Stimulated activated CD4-positive, alpha-beta T cell treated with anti-CD3 and anti-CD28 coated beads, TNF-alpha, amount 100 ng/mL, for 24 hours (primary cell): ENCODE results near the gene RNF115.
A peak's percentile ranks its signal among the peaks of the same experiment; 100 is the strongest.
"Not testable (repeated sequence)": the region's sequence is repeated elsewhere in the genome, so short reads cannot be mapped to it uniquely, and the experiment has no call there.

Source experiments
- DNase-seq, 3 experiments: peaks; one replicate each; pipeline ENCODE4 v3.0.0-alpha.2; 2020; ENCODE audit warnings: low read depth in 3 of 3

Gene RNF115

DNA sequence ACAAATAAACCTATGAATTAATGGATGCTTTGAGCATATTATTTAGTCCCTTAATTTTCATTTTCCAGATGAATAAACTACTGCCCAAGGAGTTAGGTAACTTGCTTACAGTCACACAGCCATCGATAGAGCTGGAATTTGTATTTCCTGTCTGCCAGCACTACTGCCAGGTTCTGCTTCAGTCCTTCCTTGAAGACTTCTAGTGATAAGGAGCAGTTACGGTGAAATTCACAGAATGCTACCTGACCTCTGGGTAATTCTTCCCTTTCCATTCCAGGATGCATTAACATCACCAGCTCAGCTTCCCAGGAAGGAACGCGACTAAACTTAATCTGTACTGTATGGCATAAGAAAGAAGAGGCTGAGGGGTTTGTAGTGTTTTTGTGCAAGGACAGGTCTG lies 93.4 kb downstream of the RNF115 start:
- no peak for DNase-seq

GRCh38 chr1:145729666-145730436 lies 94.0 kb downstream of the RNF115 start:
- no peak for DNase-seq

- DNase-seq = no peak
Measured at GRCh38 chr1:145729196-145729595, 94.7 kb downstream of the RNF115 start.

DNA sequence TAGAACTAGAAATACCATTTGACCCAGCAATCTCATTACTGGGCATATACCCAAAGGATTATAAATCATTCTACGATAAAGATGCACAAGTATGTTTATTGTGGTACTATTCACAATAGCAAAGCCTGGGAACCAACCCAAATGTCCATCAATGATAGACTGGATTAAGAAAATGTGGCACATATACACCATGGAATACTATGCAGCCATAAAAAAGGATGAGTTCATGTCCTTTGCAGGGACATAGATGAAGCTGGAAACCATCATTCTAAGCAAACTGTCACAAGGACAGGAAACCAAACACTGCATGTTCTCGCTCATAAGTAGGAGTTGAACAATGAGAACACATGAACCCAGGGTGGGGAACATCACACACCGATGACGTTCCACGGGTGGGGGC lies 97.7 kb downstream of the RNF115 start:
- DNase-seq = not testable (repeated sequence)

GRCh38 chr1:145720878-145721671 lies 102.8 kb downstream of the RNF115 start:
- DNase-seq = peak; percentile 32 to 63 (median 43)

- DNase-seq = no peak
Measured at GRCh38 chr1:145720556-145720877, 103.4 kb downstream of the RNF115 start.

GRCh38 chr1:145719230-145720079 lies 104.4 kb downstream of the RNF115 start, which contains the start of gene CD160:
CD160 (plus strand) TSS chr1:145719499; CDS start chr1:145728328, 8,829 bp downstream.
- no peak for DNase-seq

DNA sequence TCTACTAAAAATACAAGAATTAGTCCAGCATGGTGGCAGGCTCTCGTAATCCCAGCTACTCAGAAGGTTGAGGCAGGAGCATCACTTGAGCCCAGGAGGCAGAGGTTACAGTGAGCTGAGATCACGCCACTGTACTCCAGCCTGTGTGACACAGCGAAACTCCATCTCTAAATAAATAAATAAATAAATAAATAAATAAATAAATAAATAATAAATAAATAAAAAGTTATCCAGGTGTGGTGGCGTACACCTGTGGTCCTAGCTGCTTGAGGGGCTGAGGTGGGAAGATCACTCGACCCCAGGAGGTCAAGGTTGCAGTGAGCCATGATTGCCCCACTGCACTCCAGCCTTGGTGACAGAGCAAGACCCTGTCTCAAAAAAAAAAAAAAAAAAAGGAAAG lies 105.4 kb downstream of the RNF115 start:
- not testable (repeated sequence) for DNase-seq

DNA sequence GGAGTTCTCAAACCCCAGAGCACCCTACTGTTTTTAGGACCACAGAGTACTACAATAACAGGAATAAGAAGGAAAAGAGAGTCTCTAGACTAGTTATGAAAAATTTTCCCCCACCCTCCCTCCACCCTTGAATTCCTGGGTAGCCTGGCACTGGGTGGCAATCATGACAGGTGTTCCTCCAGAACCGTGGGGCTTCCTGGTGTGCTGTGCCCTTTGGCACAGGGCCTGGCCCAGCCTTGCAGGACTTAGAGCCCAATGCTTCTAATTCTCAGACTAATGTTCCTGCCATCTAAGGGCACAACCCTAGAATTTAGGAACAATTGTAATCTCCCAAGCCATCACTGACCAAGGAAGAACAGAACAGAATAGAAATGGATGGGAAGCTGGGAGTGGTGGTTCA lies 106.1 kb downstream of the RNF115 start:
- no peak for DNase-seq

GRCh38 chr1:145716641-145717345 lies 107.1 kb downstream of the RNF115 start:
- no peak for DNase-seq

GRCh38 chr1:145714524-145715111 lies 109.3 kb downstream of the RNF115 start:
- DNase-seq = no peak

- DNase-seq = no peak
Measured at GRCh38 chr1:145711213-145711651, 112.7 kb downstream of the RNF115 start.

GRCh38 chr1:145710291-145711027 lies 113.4 kb downstream of the RNF115 start:
- no peak for DNase-seq

- no peak for DNase-seq
Measured at GRCh38 chr1:145708063-145708462, 115.8 kb downstream of the RNF115 start.

- DNase-seq = no peak
Measured at GRCh38 chr1:145707183-145707867, 116.6 kb downstream of the RNF115 start, which contains the start of gene PDZK1. PDZK1 (minus strand) TSS chr1:145707368; CDS start chr1:145688021, 19,347 bp downstream.

- DNase-seq = no peak
Measured at GRCh38 chr1:145706086-145706664, 117.7 kb downstream of the RNF115 start.

DNA sequence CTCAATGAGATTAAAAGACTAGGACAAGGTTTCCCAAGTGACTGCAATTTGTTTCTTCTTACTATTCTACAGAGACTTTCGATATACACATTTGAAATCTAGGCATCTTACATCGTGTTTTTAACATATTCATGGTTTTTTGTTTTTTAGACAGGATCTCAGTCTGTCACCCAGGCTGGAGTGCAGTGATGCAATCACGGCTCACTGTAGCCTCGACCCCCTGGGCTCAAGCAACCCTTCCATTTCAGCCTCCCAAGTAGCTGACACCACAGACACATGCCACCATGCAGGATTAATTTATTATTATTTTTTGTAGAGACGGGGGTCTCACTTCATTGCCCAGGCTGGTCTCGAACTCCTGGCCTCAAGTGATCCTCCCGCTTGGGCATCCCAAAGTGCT lies 118.3 kb downstream of the RNF115 start:
- no peak for DNase-seq

DNA sequence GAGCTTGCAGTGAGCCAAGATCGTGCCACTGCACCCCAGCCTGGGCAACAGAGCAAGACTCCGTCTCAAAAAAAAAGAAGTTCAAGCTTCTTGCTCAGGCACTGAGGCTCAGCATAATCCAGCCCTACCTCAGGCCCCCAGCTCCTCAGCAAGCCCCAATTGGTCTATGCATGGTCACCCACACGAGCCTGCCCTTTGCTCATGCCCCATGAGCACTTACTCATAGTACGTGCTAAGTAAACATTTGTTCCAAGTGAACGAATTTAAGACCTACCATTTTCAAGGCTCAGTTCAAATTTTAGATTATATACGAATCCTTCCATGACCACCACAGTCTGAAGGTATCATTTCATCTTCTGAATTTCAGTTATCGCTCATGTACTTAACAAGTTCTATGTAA lies 121.1 kb downstream of the RNF115 start:
- no peak for DNase-seq

DNA sequence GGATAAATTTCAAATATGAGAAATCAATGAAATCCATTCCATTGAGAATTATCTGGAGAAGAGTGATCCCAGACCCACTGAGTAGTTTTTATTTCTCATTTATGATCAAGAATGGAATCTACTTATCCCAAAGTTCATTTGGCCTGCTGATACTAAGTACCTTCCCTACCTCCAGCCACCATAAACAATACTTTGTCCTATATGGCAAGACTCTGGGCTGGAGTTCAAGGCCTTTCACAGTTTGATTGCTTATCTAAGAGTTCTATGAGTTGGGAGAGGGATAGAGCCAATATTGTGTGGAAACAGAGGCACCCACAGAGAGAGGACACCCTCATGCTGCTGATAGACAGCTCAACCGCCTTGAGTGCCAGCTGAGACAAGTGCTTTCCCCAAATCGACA lies 121.8 kb downstream of the RNF115 start:
- no peak for DNase-seq
